NCI-H2107 treated with DMSO at 0.1 percent for 48 hours (cell line): ENCODE measurements around the gene SLC25A6.
"Not testable (repeated sequence)": the region's sequence is repeated elsewhere in the genome, so short reads cannot be mapped to it uniquely, and the experiment has no call there.

Experiments
- DNase-seq: peaks from one replicate; lab custom pipeline; 2025; ENCODE audit not compliant: unreplicated experiment; lab: John Stamatoyannopoulos, UW

SLC25A6 gene

DNA sequence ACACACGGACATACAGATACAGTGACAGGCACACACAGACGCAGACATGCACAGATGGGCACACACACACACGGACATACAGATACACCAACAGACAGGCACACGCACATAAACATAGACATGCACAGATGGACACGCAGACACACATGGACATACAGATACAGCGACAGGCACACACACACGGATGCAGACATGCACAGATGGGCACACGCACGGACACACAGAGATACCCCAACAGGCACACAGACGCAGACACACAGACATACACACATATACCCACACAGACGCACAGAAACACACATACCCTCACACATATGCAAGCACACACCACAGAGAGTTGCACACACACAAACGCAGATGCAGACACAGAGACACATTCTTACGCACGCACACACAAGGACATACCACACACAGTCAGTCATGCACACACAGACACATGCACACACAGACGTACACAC lies 24.4 kb upstream of the SLC25A6 start:
- DNase-seq: no peak

DNA sequence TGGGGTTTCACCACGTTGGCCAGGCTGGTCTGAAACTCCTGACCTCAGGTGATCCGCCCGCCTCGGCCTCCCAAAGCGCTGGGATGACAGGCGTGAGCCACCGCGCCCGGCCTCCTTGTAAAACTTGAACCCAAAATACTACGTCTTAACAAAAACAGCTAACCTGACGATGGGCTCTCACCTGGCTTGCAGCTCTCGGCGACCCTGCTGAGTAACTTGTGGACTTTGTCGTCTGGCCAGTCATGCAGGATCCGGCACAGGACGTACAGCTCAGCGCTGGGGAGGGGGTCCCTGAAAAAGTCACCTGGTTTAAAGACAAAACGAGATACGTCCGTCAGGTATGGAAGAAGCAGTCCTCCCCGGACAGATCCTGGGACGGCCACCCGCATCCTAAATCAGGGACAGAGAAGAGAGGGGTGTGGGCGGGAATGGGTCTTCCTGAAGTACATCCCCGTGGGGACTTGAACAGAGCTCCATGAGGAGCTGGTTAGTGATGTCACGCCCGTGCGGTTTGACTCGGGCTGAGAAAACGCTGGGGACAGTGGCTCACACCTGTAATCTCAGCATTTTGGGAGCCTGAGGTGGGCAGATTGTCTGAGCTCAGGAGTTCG lies 20.7 kb upstream of the SLC25A6 start:
- DNase-seq: no peak

DNA sequence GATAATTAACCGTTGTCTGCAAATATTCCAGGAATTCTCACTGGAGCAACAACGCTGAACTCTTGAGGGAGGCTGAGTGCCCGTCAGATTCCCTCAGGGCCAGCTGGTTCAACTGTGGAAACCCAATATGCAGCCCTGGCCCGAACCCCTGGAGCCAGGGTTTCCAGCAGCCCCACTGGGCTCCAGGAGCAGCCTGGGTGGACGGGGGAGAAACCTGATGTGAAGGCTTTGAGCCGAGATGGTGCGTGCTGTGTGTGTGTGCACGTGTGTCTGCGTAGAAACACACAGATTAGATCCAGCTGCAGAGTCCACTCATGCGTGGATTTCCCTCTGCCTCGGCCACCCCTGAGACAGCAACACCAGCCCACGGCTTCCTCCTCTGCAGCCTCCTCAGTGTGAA lies 19.4 kb upstream of the SLC25A6 start:
- no peak for DNase-seq

DNA sequence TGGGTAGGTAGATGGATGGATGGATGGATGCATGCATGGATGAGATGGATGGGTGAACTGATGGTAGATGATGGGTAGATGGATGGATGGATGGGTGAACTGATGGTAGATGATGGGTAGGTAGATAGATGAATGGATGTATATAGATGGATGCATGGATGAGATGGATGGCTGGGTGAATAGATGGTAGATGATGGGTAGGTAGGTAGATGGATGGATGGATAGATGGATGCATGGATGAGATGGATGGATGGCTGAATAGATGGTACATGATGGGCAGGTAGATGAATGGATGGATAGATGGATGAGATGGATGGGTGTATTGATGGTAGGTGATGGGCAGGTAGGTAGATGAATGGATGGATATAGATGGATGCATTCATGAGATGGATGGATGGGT lies 15.1 kb upstream of the SLC25A6 start:
- no peak for DNase-seq

DNA sequence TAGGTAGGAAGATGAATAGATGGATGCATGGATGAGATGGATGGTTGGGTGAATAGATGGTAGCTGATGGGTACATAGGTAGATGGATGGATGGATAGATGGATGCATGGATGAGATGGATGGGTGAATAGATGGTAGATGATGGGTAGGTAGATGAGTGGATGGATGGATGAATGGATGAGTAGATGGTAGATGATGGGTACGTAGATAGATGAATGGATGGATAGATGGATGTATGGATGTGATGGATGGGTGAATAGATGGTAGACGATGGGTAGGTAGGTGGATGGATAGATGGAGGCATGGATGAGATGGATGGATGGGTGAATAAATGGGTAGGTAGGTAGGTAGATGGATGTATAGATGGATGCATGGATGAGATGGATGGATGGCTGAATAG lies 13.9 kb upstream of the SLC25A6 start:
- DNase-seq: not testable (repeated sequence)

DNA sequence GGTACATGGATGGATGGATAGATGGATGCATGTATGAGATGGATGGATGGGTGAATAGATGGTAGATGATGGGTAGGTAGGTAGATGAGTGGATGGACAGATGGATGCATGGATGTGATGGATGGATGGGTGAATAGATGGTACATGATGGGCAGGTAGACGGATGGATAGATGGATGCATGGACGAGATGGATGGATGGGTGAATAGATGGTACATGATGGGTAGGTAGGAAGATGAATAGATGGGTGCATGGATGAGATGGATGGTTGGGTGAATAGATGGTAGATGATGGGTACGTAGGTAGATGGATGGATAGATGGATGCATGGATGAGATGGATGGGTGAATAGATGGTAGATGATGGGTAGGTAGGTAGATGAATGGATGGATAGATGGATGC lies 12.0 kb upstream of the SLC25A6 start:
- not testable (repeated sequence) for DNase-seq

DNA sequence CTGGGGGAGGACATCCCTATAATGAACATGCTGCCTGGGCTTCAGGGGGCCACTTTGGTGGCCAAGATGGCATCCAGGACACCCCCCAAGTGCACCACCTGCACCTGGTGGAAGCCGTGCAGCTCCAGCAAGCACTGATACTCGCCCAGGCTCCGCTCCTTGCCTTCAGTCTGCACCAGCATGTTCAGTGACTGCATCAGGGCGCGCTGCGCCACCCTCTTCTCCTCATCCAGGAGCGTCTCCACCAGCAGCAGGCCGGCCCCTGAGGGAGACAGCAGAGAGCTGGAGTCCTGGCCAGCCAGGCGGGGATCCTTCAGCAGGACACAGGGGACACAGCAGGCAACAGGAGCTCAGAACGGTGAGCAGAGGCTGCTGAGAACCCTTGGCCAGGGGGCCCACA lies 11.3 kb upstream of the SLC25A6 start:
- no peak for DNase-seq

DNA sequence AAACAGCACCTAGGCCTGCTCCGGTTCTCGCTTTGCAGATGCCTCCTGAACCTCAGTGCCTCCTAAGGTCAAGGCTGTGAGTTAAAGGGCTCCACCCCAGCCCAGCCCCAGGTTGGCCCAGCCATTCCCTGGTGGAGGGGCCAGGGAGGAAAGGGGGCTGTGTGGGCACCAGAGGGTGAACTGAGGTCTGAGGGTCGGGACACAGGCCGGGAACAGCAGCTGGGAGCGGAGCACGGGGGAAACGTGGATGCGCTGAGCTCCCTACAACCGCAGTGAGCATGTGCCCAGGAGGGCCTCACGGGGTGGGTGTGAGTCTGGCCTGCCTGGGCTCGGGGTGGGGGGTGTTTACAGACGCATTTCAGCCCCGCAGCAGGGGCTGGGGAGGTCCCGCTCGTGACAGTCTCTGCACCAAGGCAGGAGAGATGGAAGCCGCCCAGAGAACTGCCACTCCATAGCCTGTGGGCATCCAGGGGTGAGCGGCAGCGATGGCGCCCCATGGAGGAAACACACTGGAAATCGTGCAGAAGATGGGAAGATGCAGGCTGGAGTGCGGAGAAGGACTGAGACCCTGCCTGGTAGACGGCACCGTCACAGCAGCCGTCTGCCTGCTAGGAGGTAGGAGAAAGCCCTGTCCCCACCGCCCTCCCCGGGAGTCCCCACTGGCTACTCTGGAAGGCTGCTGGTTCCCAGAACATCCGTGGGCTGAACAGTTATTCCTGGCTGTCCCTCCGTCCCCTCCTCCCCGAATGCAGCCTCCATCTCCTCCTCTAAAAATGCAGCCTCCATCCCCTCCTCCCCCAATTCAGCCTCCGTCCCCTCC lies 9.9 kb upstream of the SLC25A6 start:
- no peak for DNase-seq

DNA sequence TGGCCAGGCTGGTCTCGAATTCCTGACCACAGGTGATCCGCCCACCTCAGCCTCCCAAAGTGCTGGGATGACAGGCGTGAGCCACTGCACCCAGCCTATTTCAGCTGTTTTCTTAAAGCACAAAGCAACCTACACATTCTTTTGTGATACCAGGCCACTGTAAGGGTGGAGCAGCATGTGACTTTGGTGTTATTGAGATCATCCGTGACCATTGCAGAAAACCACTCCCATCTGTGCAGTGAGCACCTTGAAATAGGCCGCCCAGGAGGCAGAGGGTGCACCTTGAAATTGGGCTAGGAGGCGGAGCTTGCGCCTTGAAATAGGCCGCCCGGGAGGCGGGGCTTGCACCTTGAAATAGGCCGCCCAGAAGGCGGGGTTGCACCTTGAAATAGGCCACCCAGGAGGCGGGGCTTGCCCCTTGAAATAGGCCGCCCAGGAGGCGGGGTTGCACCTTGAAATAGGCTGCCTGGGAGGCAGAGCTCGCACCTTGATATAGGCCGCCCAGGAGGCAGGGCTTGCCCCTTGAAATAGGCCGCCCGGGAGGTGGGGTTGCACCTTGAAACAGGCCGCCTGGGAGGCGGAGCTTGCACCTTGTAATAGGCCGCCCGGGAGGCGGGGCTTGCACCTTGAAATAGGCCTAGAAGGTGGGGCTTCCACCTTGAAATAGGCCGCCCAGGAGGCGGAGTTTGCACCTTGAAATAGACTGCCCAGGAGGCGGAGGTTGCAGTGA lies 9.0 kb upstream of the SLC25A6 start:
- DNase-seq: no peak

DNA sequence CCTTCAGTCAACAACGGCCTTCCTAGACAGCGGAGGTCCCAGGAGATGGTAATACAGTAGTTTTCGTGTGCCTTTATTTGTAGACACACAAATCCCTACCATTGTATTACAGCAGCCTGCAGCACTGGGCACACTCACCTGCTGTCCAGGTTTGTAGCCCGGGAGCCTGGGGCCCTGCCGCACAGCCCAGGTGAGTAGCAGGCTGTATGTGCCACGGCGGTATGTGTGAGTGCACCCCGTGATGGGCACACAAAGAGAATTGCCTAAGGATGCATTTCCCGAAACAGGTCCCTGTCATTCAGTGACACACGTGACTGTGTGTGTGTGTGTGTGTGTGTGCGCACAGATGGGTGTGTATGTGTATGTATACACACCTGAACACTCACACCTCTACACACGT lies 8.1 kb upstream of the SLC25A6 start:
- no peak for DNase-seq

DNA sequence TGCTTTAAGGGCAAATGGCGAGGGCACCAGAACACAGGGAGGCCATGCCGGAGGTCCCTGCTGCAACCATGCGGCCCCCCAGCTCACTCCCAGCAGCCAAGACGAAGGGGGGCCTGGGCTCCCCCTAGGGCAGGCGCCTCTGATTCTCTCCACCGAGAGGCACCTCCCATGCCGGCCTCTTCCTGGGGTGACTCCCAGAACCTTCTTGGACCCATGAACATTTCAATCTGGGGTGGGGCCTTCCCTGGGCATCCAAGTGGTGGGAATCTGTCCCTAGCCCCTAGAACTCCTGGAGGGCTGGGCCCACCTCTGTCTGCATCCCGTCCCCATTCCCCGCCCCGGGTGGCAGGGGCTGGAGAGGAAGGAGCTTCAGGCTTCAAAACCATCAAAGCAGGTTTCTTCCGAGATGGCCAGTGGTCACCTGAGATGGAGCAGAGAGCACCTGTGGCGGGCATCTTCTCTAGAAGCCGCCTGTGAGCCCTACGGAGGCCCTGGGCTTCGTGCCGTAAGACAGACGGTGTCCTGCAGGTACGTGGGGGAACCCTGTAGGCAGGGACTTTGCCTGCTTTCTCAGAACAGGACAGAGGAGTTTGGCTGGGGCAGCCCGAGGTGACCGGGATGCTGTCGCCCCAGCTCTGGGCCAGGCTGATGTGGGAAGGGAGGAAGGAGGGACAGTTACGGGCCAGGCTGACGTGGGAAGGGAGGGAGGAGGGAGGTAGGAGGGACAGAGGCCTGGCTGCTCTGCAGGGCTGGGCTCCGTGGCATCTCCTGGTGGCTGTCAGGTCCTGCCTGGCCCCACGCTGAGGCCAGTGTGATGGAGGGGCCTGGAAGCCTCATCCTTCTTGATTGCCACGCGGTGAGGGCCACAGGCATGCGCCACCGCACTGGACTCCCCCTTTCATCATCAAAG lies 6.8 kb upstream of the SLC25A6 start:
- no peak for DNase-seq

DNA sequence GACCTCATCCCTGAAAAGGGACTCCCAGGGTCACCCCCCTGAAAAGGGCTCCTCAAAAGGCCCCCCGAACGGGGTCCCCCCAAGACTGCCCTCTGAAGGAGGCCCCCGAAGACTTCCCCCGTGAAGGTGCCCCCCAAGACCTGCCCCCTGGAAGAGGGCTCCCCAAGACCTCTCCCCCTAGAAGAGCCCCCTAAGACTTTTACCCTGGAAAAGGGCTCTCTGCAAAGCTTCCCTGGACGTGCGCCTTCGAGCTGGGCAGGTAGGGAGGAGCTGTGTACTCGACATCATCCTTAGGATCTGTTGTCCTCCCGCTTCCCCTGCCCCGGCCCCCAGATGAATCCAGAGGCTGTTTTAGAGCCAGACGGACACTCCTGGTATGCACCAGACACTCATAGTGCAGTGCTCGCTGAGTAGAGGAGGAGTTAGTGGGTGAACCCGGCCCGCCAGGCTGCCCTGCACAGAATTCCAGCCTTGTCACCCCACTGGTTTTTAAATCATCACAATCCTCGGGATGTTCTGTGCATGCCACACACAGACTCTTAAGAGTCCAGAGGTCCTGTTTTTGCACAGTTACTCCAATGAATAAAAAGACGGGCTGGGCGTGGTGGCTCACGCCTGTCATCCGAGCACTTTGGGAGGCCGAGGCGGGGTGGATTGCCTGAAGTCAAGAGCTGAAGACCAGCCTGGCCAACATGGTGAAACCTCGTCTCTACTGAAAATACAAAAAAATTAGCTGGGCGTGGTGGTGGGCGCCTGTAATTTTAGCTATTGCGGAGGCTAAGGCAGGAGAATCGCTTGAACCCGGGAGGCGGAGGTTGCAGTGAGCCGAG lies 5.7 kb upstream of the SLC25A6 start:
- DNase-seq: no peak

DNA sequence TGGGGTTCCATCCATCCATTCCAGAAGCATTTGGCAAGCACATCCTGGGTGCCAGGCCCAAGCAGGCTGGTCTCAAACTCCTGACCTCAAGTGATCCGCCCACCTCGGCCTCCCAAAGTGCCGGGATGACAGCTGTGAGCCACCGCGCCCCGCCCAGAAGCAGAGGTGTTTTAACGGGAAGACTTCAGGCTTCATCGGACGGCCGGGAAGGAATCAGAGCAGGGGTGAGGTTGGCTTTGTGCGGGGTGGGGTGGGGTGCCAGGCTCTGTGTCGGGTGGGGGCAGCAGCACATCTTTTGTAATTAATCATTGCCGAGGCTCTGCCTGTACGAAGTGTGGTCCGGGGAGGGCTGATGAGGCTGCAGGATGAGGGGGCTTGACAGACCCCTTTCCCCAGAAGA lies 5.1 kb upstream of the SLC25A6 start:
- no peak for DNase-seq

DNA sequence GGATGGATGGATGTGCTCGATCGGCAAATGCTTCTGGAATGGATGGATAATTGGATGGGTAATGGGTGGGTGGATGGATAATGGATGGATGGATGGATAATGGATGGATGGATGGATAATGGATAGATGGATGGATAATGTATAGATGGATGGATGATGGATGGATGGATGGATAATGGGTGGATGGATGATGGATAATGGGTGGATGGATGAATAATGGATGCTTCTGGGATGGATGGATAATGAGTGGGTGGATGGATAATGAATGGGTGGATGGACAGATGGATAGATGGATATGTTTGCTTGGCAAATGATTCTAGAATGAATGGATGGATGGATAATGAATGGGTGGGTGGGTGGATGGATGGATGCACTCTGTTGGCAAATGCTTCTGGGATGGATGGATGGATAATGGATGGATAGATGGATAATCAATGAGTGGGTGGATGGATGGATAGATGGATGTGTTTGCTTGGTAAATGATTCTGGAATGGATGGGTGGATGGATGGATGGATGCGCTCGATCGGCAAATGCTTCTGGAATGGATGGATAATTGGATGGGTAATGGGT lies 3.8 kb upstream of the SLC25A6 start:
- no peak for DNase-seq

DNA sequence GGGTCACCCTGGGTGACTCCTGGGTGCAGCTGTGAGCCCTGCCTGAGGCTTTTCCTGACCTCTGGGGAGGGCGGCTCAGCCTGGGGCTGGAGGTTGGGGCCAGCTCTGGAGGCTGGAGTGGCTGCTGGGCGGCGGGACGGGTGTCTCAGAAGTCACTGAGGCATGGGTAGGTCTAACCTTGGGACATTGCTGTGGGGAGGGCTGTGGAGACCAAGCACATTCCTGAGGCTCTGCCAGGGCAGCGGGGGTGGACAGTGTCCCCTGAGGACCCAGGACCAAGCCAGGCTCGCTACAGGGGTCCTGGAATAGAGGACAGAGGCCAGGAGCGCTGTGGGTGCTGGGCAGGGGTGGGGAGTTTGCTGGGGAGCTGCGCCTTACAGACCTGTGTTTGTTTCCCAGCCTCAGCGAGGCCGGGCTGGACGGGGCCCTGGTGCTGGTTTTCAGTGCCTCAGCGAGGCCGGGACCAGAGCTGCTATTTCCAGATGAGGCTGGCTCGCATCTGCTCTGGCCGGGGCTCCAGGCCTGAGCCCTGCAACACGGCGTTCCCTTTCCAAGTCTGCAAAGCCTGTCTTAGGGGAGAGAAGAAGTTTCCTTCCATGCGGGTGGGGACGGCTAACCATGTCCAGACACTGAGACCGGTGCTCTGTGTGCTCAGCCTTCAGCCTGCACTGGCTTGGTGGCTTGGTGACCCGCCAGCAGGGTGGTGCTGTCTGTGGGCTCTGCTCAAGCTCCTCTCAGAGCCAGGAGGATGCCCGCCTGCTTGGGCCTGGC lies 3.0 kb upstream of the SLC25A6 start:
- DNase-seq: no peak

DNA sequence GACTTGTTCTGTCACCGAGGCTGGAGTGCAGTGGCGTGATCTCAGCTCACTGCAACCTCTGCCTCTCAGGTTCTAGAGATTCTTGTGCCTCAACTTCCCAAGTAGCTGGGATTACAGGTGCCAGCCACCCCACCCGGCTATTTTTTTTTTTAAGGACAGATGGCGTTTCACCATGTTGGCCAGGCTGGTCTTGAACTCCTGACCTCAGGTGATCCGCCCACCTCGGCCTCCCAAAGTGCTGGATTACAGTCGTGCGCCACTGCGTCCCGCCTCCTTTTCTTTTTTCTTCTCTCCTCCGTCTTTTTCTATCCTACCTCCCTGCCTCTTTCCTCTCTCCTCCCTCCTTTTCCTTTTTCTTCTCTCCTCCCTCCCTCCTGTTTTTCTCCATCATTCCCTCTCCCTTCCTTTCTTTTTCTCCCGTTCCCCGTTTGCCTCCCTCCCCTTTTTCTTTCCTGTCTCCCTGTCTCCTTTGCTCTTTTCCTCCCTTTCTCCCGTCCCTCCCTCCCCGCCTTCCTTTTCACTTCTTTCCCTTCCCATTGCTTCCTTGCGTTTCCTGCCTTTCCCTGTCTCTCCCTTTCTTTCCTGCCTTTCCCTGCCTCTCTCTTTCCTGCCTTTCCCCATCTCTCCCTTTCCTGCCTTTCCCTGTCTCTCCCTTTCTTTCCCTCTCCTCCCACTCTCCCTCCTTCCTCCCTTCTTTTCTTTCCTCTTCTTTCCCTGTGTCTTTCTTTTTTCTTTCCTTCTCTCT lies 2.1 kb upstream of the SLC25A6 start:
- DNase-seq: no peak

DNA sequence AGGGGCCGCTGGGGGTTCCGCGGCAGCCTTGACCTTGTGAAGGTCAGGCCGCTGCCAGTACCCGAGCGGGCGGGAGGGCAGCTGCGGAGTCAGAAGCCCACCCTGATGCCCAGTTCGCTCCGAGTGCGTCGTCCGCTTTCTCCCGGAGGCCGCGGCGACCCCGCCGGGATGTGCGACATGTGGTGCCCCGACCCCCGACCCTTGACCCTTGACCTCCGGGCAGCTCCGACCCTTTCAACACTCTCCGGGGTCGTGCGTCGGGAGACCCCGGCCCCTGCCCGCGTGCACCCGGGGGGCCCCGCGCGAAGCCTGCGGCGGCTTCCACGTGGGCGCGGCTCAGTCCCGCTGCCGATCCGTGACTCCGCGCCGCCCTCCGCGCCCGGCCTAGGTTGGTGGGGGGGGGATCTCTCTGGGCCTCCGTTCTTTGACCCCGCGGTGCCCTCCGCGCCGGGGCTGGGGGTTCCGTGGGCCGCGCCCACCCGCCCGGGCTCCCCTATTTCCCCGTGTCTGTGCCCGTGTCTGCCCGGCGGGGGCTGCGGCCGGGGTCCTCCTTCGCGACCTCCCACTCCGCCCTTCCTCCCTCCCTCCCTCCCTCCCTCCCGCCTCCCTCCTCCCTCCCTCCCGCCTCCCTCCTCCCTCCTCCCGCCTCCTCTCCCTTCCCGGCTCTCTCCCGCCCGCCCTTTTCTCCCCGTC lies 609 bp upstream of the SLC25A6 start:
- DNase-seq: no peak

DNA sequence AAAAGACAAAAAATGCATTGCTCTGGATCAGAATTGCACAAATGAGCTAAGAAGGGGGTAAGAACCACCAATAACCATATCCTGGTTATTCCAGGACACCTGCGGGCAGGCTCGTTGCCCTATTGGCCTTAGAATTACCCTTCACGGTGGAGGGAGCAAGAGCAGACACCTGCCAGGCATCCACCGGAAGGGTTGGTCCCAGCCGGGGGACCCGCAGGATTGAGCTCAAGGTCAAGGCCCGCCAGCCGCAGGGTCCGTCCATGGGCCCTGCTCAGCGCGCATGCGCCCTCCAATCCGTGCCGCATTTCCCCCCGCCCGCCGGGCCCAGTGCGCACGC lies 575 bp downstream of the SLC25A6 start:
- no peak for DNase-seq
